Measurements from ENCODE around the gene AJAP1. TPM values are rescaled to one million over a fixed set of nuclear protein-coding genes. Genes with fewer than 3 reads are reported as not detected.

AJAP1 gene
- total and polyA plus RNA-seq, 9 donors: 0.37 to 1.3 (median 0.74) TPM

DNA sequence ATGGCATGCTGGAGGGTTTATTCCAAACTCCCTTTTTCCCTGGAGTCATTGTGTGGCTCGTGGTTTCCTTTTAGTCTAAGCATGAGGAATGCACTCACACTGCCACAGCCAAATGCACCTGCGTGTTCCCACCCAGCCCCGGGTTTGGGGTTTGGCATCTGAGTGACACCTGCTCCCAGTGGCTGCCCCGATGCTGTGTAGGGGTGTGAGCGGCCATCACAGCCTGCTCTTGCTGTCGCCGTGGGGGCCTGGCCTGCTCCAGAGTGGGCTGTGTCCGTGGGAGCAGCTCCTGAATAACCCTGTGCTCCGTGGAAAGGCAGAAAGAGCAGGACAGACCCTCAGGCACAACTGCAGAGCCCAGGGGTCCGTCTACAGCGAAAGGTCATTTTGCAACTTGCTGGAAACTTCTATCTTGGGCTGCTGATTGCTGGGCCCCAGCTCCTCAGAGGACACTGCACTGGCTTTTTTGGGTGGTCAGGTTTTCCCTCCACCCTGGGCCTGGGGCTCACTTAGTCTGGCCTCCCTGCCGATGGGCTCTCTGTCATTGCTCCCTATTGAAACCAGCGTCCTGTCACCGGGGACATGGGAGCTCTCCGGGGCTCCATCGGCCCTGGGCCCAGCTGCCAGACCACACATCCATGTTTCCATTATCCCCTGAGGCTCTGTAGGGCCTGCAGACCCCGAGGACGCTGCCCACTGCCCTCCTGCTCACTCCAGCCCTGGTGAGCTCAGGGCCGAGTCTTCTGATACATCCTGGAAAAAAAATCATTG, 74.1 kb downstream of the AJAP1 start:
- no peak for DNase-seq
- WGBS (ENCODE audit: insufficient coverage): 85% methylated on average over 9 of the region's 19 CpGs
- Histone ChIP-seq H3K27me3 (ENCODE audit: control insufficient read depth, insufficient read depth, low read length) (peaks cover 4% of the 10 kb centered on the region), H3K9me3 (replicated peaks; ENCODE audit: control insufficient read depth, low read depth, low read length) (no peaks in the 10 kb centered on the region), H3K36me3 (ENCODE audit: control insufficient read depth, insufficient read depth, low read length) (no peaks in the 10 kb centered on the region), H3K4me1 (ENCODE audit: control insufficient read depth, insufficient read depth, low read length) (no peaks in the 10 kb centered on the region), H3K27ac (ENCODE audit: low read length) (no peak overlapping the region), H3K4me3 (ENCODE audit: low read length) (no peak overlapping the region)

DNA sequence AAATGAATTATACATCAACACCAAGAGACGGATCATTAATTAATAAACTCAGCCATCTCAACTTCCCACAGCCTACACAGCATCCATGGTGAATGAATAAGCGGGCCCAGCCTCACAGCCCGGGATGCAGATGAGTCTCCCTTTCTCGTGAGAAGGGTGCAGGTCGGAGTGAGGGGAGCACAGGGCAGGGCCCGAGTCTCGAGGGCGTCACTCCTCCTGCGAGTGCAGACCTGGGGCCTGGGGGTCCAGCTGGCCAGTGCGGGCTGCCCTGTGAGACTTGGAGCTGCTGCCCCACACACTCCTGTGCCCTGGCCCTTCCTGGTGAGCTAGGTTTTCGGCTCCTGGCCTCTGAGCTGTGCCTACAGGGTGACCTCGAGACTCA, 74.7 kb downstream of the AJAP1 start:
- Histone ChIP-seq H3K9me3 (replicated peaks; ENCODE audit: control insufficient read depth, low read depth, low read length) (no peaks in the 10 kb centered on the region), H3K4me3 (ENCODE audit: low read length) (no peak overlapping the region), H3K27ac (ENCODE audit: low read length) (no peak overlapping the region), H3K27me3 (ENCODE audit: control insufficient read depth, insufficient read depth, low read length) (peaks cover 4% of the 10 kb centered on the region), H3K4me1 (ENCODE audit: control insufficient read depth, insufficient read depth, low read length) (no peaks in the 10 kb centered on the region), H3K36me3 (ENCODE audit: control insufficient read depth, insufficient read depth, low read length) (no peaks in the 10 kb centered on the region)
- 83% methylated on average over 11 of the region's 12 CpGs for WGBS (ENCODE audit: insufficient coverage)
- DNase-seq: no peak

GRCh38 chr1:4730078-4730477, 75.7 kb downstream of the AJAP1 start:
- Histone ChIP-seq H3K27me3 (ENCODE audit: control insufficient read depth, insufficient read depth, low read length) (peaks cover 4% of the 10 kb centered on the region), H3K27ac (ENCODE audit: low read length) (no peak overlapping the region), H3K36me3 (ENCODE audit: control insufficient read depth, insufficient read depth, low read length) (no peaks in the 10 kb centered on the region), H3K9me3 (replicated peaks; ENCODE audit: control insufficient read depth, low read depth, low read length) (no peaks in the 10 kb centered on the region), H3K4me3 (ENCODE audit: low read length) (no peak overlapping the region), H3K4me1 (ENCODE audit: control insufficient read depth, insufficient read depth, low read length) (no peaks in the 10 kb centered on the region)
- no peak for DNase-seq
- WGBS (ENCODE audit: insufficient coverage): 54% methylated on average over 4 of the region's 12 CpGs

DNA sequence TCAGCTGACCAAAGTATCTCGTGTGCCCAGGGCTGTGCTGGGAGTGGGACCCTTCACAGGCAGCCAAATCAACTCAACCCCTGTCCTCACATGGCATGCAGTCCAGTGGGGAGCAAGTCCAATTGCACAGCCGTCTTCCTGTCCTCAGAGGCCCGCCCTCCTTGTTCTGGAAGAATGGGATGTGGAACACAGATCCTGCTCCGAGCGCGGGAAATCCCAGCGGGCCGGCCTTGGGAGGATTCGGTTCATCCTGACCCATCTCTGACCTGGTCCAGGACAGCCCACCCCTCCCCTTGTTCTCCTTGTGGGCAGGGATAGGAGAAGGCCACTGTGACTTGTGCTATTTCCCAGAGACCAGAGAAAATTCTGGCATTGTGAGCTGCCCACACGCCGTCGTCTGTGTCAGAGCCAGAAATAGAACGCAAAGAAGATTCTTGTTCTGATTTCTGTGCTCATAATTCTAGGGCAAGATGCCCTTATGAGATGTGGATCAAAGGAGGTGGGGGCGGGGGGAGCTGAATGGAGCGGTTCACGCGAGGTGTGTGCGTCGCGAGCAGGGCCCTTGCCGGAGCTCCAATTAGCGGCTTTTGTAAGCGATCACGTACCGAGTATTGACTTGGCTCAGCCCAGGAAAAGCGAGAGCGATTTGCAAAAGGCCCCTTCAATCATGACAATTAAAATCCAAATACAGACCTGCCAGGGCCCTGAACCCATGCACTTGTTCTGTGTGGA, 79.2 kb downstream of the AJAP1 start:
- H3K9me3 ChIP-seq (replicated peaks; ENCODE audit: control insufficient read depth, low read depth, low read length): peaks cover 4% of the 10 kb centered on the region
- no peak overlapping the region for H3K27ac ChIP-seq (ENCODE audit: low read length)
- H3K27me3 ChIP-seq (ENCODE audit: control insufficient read depth, insufficient read depth, low read length): peaks cover 6% of the 10 kb centered on the region
- DNase-seq: no peak
- no peak overlapping the region for H3K4me3 ChIP-seq (ENCODE audit: low read length)
- H3K4me1 ChIP-seq (ENCODE audit: control insufficient read depth, insufficient read depth, low read length): no peaks in the 10 kb centered on the region
- H3K36me3 ChIP-seq (ENCODE audit: control insufficient read depth, insufficient read depth, low read length): no peaks in the 10 kb centered on the region
- 62% methylated on average over 11 of the region's 27 CpGs for WGBS (ENCODE audit: insufficient coverage)

DNA sequence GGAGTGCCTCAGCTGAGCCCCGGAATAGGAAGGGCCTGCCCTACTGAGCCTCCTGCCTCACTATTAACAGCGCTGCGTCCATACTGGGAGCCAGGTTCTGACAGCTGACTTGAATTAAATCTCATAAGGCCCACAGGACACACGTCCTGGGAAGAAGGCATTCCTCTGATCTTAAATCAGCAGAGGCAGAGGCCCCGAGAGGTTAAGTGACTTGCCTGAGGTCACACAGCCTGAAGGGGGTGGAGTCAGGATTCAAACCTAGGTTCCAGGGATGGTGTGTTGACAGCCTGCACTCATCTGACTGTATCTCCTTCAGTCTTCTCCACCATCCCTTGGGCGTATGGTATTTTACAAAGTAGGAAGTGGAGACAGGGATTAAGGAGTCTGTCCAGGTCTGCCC, 79.8 kb downstream of the AJAP1 start:
- 63% methylated on average over 3 of the region's 6 CpGs for WGBS (ENCODE audit: insufficient coverage)
- H3K27me3 ChIP-seq (ENCODE audit: control insufficient read depth, insufficient read depth, low read length): peaks cover 9% of the 10 kb centered on the region
- no peaks in the 10 kb centered on the region for H3K4me1 ChIP-seq (ENCODE audit: control insufficient read depth, insufficient read depth, low read length)
- peaks cover 4% of the 10 kb centered on the region for H3K9me3 ChIP-seq (replicated peaks; ENCODE audit: control insufficient read depth, low read depth, low read length)
- no peaks in the 10 kb centered on the region for H3K36me3 ChIP-seq (ENCODE audit: control insufficient read depth, insufficient read depth, low read length)
- no peak overlapping the region for H3K27ac ChIP-seq (ENCODE audit: low read length)
- no peak overlapping the region for H3K4me3 ChIP-seq (ENCODE audit: low read length)
- no peak for DNase-seq

DNA sequence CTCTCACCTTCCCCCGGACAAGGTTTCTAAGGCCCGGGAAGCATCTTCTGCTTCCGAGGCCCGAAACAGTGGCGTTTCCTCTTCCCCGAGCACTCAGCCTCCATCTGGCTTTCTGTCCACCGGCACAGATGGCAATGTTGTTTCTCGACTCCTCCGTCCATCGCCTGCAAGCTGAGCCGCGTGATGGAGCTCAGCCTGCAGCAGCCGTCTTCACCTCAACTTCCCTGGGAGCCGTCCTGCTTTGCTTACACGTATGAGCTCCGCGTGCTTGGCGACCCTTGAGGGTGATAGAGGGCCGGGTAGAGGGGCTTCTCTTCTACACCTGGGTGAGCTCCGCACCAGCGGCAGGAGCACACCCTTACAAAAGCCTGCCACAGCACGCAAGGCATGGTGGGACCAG, 80.4 kb downstream of the AJAP1 start:
- DNase-seq: peak; percentile 25
- Histone ChIP-seq H3K27ac (ENCODE audit: low read length) (no peak overlapping the region), H3K4me3 (ENCODE audit: low read length) (no peak overlapping the region), H3K27me3 (ENCODE audit: control insufficient read depth, insufficient read depth, low read length) (peaks cover 10% of the 10 kb centered on the region), H3K9me3 (replicated peaks; ENCODE audit: control insufficient read depth, low read depth, low read length) (peaks cover 4% of the 10 kb centered on the region), H3K4me1 (ENCODE audit: control insufficient read depth, insufficient read depth, low read length) (no peaks in the 10 kb centered on the region), H3K36me3 (ENCODE audit: control insufficient read depth, insufficient read depth, low read length) (no peaks in the 10 kb centered on the region)
- 37% methylated on average over 19 of the region's 22 CpGs for WGBS (ENCODE audit: insufficient coverage)

DNA sequence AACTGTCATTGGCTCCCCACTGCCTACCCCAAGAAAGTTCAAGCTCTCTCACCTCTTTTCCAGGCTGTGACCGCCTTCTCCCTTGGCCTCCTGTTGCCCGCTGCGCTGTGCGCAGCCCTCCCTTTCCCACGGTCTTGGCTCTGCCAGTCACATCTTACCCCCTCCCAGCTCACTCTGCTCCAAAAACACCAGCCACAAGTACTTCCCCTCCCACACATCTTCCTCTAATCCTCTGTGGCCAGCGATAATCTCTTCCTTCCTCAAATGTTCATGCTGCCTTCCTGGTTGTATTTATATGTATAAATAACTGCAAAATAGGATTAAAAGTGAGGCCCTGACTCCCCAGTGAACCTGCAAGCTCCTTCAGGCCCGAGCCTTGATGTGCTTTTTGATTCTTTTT, 81.8 kb downstream of the AJAP1 start:
- Histone ChIP-seq H3K27ac (ENCODE audit: low read length) (no peak overlapping the region), H3K4me3 (ENCODE audit: low read length) (no peak overlapping the region), H3K9me3 (replicated peaks; ENCODE audit: control insufficient read depth, low read depth, low read length) (peaks cover 4% of the 10 kb centered on the region), H3K4me1 (ENCODE audit: control insufficient read depth, insufficient read depth, low read length) (no peaks in the 10 kb centered on the region), H3K36me3 (ENCODE audit: control insufficient read depth, insufficient read depth, low read length) (no peaks in the 10 kb centered on the region), H3K27me3 (ENCODE audit: control insufficient read depth, insufficient read depth, low read length) (peaks cover 11% of the 10 kb centered on the region)
- WGBS (ENCODE audit: insufficient coverage): 63% methylated on average over 5 of the region's 7 CpGs
- peak; percentile 30 for DNase-seq

DNA sequence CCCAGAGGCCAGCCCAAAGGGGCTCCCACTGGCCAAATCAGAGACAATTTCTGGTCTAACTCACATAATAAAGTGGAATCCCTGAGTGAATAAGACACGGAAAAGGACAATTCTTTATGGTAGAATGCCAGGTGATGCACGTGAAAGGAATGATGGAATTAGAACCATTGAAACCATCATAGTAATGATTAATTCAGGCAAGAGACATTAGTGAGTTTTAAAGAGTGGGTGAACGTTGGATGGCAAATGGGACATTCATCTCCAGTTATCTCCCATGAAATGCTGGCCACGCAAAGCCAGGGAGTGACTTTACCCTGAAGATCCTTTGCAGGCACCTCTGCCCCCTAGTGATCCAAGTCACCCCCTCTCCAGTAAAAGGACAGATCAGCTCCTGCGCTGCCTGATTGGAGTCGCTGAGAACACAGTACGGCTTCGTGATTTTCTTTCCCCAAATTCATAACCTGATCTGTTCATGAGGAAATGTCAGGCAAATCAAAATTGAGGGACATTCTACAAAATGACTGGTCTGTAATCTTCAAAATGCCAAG, 87.5 kb downstream of the AJAP1 start:
- Histone ChIP-seq H3K27ac (ENCODE audit: low read length) (no peak overlapping the region), H3K9me3 (replicated peaks; ENCODE audit: control insufficient read depth, low read depth, low read length) (peaks cover 4% of the 10 kb centered on the region), H3K36me3 (ENCODE audit: control insufficient read depth, insufficient read depth, low read length) (no peaks in the 10 kb centered on the region), H3K27me3 (ENCODE audit: control insufficient read depth, insufficient read depth, low read length) (peaks cover 7% of the 10 kb centered on the region), H3K4me1 (ENCODE audit: control insufficient read depth, insufficient read depth, low read length) (no peaks in the 10 kb centered on the region), H3K4me3 (ENCODE audit: low read length) (no peak overlapping the region)
- no CpG with 5 or more reads among the region's 8 CpGs for WGBS (ENCODE audit: insufficient coverage)
- no peak for DNase-seq

DNA sequence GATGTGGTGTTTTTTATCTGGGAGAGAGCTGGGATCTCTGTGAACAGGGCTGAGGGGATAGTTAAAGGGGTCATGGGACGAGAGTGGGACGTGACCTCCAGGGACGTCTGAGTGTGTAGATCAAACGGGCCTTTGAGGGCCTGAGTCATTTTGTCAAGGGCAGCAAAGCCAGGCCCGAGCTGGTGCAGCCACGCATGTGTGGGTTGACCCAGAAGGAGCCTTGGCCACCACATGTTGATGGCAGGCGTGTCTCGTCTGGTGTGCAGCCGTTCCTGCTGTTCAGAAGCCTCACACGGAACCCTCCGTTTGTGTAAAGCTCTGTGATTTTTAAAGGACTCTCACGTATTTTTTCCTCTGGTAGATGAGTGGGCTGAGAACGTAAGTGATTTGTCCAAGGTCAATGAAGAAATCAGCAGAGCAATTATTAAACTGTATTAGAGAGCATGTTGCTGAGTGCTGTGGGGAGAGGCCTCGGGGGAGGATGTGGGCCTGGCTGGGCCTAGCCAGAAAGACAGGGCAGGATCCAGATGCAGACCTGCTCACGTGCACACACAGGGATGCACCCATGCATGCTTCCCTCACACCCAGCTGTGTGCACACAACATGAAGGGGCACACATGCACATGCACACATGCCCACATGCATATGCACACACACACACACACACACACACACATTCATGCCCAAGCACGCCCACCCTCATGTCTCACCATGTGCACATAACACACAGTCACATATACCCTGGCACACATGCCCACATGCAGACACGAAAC, 89.8 kb downstream of the AJAP1 start:
- no peak for DNase-seq
- Histone ChIP-seq H3K27ac (ENCODE audit: low read length) (no peak overlapping the region), H3K9me3 (replicated peaks; ENCODE audit: control insufficient read depth, low read depth, low read length) (no peaks in the 10 kb centered on the region), H3K4me1 (ENCODE audit: control insufficient read depth, insufficient read depth, low read length) (no peaks in the 10 kb centered on the region), H3K27me3 (ENCODE audit: control insufficient read depth, insufficient read depth, low read length) (peaks cover 3% of the 10 kb centered on the region), H3K4me3 (ENCODE audit: low read length) (no peak overlapping the region), H3K36me3 (ENCODE audit: control insufficient read depth, insufficient read depth, low read length) (no peaks in the 10 kb centered on the region)
- 57% methylated on average over 14 of the region's 17 CpGs for WGBS (ENCODE audit: insufficient coverage)

DNA sequence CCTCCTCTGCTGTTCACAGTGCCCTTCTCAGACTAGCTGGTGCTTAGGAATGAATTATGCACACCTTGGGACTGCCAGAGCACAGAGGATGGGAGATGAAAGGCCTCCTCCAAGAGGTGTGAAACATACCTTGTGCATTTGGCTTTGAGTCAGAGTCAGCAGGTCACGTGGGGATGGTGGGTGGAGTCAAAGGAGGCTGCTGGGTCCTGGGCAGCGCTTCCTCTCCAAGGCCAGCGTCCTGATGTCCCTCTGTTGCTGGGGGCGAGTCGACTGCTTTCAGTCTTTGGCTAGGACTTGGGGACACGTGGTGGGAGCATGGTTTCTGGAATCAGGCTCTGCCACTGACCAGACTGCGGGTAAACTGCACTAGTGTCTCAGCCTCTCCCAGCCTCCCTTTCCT, 91.2 kb downstream of the AJAP1 start:
- Histone ChIP-seq H3K36me3 (ENCODE audit: control insufficient read depth, insufficient read depth, low read length) (no peaks in the 10 kb centered on the region), H3K4me1 (ENCODE audit: control insufficient read depth, insufficient read depth, low read length) (no peaks in the 10 kb centered on the region), H3K9me3 (replicated peaks; ENCODE audit: control insufficient read depth, low read depth, low read length) (no peaks in the 10 kb centered on the region), H3K4me3 (ENCODE audit: low read length) (no peak overlapping the region), H3K27ac (ENCODE audit: low read length) (no peak overlapping the region), H3K27me3 (ENCODE audit: control insufficient read depth, insufficient read depth, low read length) (no peaks in the 10 kb centered on the region)
- no peak for DNase-seq
- WGBS (ENCODE audit: insufficient coverage): 17% methylated on average over 2 of the region's 7 CpGs
